HPDE6-E6E7 (cell line): ENCODE data around the gene SND1.

Experiments used
- DNase-seq: peaks from one replicate; pipeline ENCODE4 v3.0.0; 2011; ENCODE audit warnings: missing footprints; ENCODE audit errors: extremely low spot score

Gene SND1

GRCh38 chr7:128037081-128037480 lies 385.1 kb downstream of the SND1 start:
- DNase-seq: no peak

- no peak for DNase-seq
Measured at GRCh38 chr7:128037880-128038619, 386.1 kb downstream of the SND1 start.

- DNase-seq: no peak
Measured at GRCh38 chr7:128039544-128039953, 387.6 kb downstream of the SND1 start.

GRCh38 chr7:128040205-128040604 lies 388.2 kb downstream of the SND1 start:
- DNase-seq: no peak

GRCh38 chr7:128041203-128041602 lies 389.2 kb downstream of the SND1 start:
- peak; percentile 41 for DNase-seq

GRCh38 chr7:128042012-128042411 lies 390.0 kb downstream of the SND1 start:
- DNase-seq: no peak

GRCh38 chr7:128044064-128044463 lies 392.1 kb downstream of the SND1 start:
- DNase-seq: no peak

- no peak for DNase-seq
Measured at GRCh38 chr7:128045158-128045557, 393.2 kb downstream of the SND1 start.

- no peak for DNase-seq
Measured at GRCh38 chr7:128045766-128046165, 393.8 kb downstream of the SND1 start.

GRCh38 chr7:128052404-128052803 lies 400.4 kb downstream of the SND1 start:
- no peak for DNase-seq

- DNase-seq: no peak
Measured at GRCh38 chr7:128053023-128053422, 401.0 kb downstream of the SND1 start.

GRCh38 chr7:128053991-128054390 lies 402.0 kb downstream of the SND1 start:
- no peak for DNase-seq

- DNase-seq: no peak
Measured at GRCh38 chr7:128054511-128054910, 402.5 kb downstream of the SND1 start.

- no peak for DNase-seq
Measured at GRCh38 chr7:128055637-128056036, 403.6 kb downstream of the SND1 start.

GRCh38 chr7:128056901-128057300 lies 404.9 kb downstream of the SND1 start:
- no peak for DNase-seq

- no peak for DNase-seq
Measured at GRCh38 chr7:128057909-128058308, 405.9 kb downstream of the SND1 start.

GRCh38 chr7:128059143-128059988 lies 407.4 kb downstream of the SND1 start:
- DNase-seq: no peak

- no peak for DNase-seq
Measured at GRCh38 chr7:128060018-128060417, 408.0 kb downstream of the SND1 start.

- no peak for DNase-seq
Measured at GRCh38 chr7:128063088-128063487, 411.1 kb downstream of the SND1 start.

- DNase-seq: no peak
Measured at GRCh38 chr7:128065872-128066271, 413.9 kb downstream of the SND1 start.

- DNase-seq: no peak
Measured at GRCh38 chr7:128066395-128066794, 414.4 kb downstream of the SND1 start.

GRCh38 chr7:128066858-128067257 lies 414.9 kb downstream of the SND1 start:
- no peak for DNase-seq

GRCh38 chr7:128067983-128068382 lies 416.0 kb downstream of the SND1 start:
- DNase-seq: no peak
